Measurements from ENCODE around the gene RSAD2.

The RSAD2 gene

DNA sequence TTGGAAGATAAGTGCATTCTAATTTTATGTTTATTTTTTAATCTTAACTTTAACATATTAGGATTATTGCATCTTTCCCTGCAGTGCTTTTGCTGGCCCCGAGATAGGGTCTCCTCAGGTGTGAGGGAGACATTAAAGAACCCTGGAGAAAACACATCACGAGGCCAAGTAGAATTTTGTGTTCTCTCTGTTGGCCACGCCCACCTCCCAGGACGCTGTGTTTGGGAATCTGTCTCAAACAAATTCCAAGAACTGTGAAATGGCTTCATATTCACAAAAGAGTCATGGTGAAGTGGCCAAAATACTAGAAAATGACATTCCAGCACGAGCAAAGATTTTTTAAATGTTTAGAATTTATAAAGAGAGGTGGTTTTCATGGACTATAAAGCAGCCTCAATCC, 67.0 kb downstream of the RSAD2 start:
- Histone ChIP-seq H3K36me3 (ENCODE audit: control insufficient read depth, insufficient read depth, low read length) (no peaks in the 10 kb centered on the region), H3K9ac (ENCODE audit: low read length) (no peak overlapping the region), H3K9me3 (ENCODE audit: control insufficient read depth, low read length) (no peaks in the 10 kb centered on the region), H3K4me1 (ENCODE audit: control insufficient read depth, insufficient read depth, low read length) (no peaks in the 10 kb centered on the region), H3K4me3 (ENCODE audit: low read length) (no peak overlapping the region), H3K27me3 (ENCODE audit: control insufficient read depth, insufficient read depth, low read length) (no peaks in the 10 kb centered on the region)

DNA sequence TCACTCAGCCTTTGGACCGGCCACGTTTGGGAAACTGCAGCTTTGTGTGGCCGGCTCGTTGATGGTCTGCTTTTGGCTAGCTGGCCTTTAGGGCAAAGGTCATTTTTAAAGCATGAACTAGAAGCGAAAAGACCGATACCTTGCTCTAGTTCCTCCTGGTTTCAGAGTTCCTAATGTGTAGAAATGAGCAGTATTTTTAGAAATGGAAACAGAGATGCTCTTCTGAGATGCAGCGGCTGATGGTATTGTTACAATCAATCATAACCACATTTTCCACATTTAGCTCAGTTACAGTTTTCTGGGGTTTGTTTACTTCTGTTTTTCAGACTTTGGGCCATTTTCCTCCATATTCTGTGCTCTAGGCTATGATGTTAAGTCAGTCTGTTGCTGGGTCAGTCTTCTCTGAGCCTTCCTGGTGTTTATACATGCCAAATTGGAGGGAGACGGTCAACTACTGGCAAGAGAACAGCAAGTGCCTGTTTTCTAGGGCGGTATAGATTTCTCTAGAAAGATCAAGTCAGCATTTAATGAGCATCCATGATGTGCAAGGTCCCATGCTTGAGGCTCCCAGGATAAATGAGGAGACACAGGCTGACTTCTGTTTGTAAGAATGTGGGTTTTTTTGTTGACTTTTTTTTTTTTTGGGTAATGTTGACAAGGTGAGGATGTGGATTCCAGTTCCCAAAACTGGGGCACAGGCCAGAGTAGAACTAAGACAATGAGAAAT, 67.7 kb downstream of the RSAD2 start:
- Histone ChIP-seq H3K4me1 (ENCODE audit: control insufficient read depth, insufficient read depth, low read length) (no peaks in the 10 kb centered on the region), H3K27me3 (ENCODE audit: control insufficient read depth, insufficient read depth, low read length) (no peaks in the 10 kb centered on the region), H3K4me3 (ENCODE audit: low read length) (no peak overlapping the region), H3K36me3 (ENCODE audit: control insufficient read depth, insufficient read depth, low read length) (no peaks in the 10 kb centered on the region), H3K9ac (ENCODE audit: low read length) (no peak overlapping the region), H3K9me3 (ENCODE audit: control insufficient read depth, low read length) (no peaks in the 10 kb centered on the region)

DNA sequence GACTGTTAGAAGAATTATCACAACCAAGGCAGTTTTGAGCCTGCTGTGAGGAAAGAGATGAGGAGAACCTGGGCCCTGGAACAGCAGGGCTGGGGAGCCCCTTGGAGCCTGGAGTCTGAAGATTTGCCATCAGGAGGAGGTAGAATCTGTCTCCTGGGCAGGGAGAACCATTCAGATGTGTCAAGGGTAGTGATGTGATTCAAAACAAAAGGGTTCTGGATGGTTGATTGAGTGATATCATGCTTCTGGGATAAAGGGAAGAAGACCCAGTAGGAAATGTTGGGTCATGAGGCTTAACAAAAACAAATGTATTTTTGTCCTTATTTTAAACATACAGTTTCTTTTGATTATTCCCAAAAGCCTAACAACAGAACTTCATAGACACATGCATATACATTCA, 68.2 kb downstream of the RSAD2 start:
- no peak overlapping the region for H3K9ac ChIP-seq (ENCODE audit: low read length)

DNA sequence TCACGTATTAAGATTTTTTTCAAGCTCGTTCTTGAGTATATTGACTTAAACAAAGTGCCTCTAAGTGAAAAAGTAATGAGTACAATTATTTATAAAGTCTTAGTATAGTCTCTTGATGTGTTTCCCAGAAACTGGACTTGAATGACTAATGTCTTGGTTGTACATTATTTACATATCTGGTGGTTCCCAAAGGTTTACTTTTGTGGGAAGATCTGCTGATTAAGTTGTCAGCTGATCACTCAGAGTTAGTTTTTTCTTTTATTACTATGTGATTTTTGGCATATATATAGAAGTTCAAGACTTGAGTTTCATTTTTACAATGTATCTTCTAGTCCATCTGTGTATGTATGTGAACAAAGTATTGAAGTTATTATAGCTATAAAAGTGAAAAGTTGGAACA, 69.1 kb downstream of the RSAD2 start:
- Histone ChIP-seq H3K36me3 (ENCODE audit: control insufficient read depth, insufficient read depth, low read length) (no peaks in the 10 kb centered on the region), H3K27me3 (ENCODE audit: control insufficient read depth, insufficient read depth, low read length) (no peaks in the 10 kb centered on the region), H3K9me3 (ENCODE audit: control insufficient read depth, low read length) (no peaks in the 10 kb centered on the region), H3K4me1 (ENCODE audit: control insufficient read depth, insufficient read depth, low read length) (no peaks in the 10 kb centered on the region), H3K9ac (ENCODE audit: low read length) (no peak overlapping the region), H3K4me3 (ENCODE audit: low read length) (no peak overlapping the region)

More for the DNA sequence above, 68.2 kb downstream of the RSAD2 start:
- no peaks in the 10 kb centered on the region for H3K36me3 ChIP-seq (ENCODE audit: control insufficient read depth, insufficient read depth, low read length)
- no peak overlapping the region for H3K4me3 ChIP-seq (ENCODE audit: low read length)
- no peaks in the 10 kb centered on the region for H3K4me1 ChIP-seq (ENCODE audit: control insufficient read depth, insufficient read depth, low read length)
- no peaks in the 10 kb centered on the region for H3K9me3 ChIP-seq (ENCODE audit: control insufficient read depth, low read length)
- no peaks in the 10 kb centered on the region for H3K27me3 ChIP-seq (ENCODE audit: control insufficient read depth, insufficient read depth, low read length)

All from mucosa of stomach (tissue), 1 donor.